Stimulated activated CD4-positive, alpha-beta T cell treated with anti-CD3 and anti-CD28 coated beads, TNF-alpha, amount 100 ng/mL, for 4 hours (primary cell): Measurements from ENCODE around the gene MTCL1.

ENCODE experiments used
- DNase-seq, 3 experiments: peaks; one replicate each; pipeline ENCODE4 v3.0.0-alpha.2; 2020; ENCODE audit warnings: low read depth in 3 of 3

Gene MTCL1

DNA sequence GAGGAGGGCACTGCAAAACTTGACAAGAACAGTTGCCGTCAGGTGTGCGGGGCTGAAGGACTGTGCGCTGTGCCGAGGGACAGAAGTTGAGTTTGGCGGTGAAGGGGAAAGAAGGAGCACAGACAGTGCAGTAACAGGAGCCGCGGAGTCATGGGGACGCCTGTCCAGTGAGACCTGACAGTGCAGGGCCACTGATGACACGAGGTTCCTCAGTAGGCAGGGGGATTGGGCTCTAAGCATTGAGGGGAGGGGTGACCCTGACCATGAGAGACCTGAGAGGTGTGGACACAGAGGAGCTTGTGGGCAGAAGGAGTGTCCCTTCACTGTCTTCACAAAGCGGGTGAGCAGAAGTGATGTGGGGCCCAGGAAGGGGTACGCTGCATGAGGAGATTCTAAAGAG, 104.8 kb downstream of the MTCL1 start:
- no peak for DNase-seq

DNA sequence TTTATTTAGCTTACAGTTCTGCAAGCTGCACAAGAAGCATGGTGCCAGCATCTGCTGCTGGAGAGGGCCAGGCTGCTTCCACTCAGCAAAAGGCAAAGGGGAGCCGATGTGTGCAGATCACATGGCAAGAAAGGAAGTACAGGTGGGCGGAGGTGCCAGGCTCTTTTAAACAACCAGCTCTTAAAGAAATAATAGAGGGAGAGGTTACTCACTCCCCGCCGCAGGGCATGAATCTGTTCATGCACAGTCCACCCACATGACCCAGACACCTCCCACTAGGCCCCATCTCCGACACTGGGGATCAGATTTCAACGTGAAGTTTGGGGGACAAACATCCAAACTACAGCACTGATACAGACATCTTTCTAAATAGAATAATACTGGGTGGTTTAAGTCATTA, 105.8 kb downstream of the MTCL1 start:
- DNase-seq, result no peak

DNA sequence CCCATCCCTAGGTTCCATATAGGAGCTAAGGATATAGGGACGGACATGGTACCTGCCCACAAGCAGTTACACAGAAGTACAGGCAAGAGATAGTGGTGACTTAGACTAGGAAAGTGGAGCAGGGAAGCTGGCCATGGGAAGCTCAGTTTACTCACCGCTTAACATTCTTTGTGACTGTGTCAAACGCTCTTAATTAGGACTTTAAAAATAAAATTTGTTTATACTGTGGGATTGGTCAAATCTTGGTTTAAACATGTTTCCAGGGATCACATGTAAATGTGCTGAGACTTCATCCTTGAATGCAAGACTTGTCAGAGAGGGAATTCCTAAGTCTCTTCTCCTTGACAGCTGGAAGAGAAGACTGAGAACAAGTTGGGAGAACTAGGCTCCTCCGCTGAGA, 107.3 kb downstream of the MTCL1 start:
- no peak for DNase-seq

DNA sequence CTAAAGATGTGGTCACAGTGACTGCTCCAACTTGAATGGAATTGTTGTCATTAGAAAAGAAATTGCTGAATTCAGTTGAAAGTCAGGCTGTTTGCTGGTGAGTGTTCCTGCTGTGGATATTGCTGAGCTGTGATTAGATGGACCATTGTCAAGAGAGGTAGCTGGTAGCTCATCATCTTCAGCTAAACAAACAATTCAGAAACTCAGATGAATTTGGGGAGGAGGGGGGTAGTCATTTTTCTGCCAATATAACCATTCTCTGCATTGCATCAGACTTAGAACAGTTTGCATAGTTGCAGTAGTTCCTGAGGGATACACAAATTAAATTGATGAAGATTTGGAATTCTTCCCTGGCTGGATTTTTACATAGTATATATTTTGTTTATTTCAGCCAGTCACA, 108.3 kb downstream of the MTCL1 start:
- DNase-seq, result no peak

GRCh38 chr18:8814206-8814605, 108.8 kb downstream of the MTCL1 start:
- no peak for DNase-seq

DNA sequence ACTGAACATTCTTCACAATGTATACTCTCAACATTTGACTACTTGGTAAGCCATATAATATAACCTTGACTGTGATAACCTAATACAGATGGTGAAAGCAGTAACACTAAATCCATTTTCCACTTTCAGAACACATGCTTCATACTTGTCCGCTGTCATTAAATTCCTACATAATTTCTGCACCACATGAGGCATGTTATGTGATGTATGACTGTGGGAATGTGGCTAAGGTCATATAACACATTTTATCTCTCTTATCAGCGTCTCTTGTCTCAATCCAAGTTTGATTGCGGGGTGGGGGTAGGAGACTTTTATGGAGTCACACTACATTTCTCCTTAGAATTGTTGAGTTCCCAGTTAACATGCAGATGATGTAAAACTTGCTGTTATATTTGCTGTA, 110.9 kb downstream of the MTCL1 start:
- DNase-seq, result no peak

DNA sequence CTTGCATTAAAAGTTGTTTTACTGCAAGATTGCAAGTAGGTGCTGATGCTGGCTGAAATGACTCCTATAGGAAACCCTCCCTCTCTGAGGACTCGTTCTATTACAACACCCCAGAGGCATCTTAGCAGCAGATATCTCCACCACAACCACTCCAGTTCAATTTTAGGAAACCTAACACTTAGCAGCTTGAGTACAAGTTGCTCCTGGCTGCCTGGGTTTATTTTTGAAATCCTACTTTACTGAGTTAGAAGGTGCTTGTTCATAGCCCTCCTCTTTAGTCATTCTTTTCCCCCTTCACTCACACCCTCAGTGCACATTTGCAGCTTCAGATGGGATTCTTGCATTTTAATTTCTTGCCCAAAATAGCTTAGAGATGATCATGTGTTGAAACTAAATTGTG, 111.5 kb downstream of the MTCL1 start:
- DNase-seq, result no peak

DNA sequence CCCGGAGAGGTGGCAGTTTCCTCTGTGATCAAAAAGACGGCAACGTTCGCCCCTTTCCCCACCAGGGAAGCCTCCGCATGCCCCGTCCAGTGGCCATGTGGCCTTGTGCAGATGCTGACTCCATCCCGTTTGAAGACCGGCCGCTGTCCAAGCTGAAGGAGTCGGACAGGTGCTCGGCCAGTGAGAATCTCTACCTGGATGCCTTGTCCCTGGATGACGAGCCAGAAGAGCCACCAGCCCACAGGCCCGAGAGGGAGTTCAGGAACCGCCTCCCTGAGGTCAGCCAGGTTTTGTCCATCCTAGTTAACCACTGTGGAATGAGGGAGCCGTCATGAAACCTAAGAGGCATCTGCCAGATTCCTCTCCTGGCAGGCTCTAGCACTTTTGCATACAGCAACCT, 113.6 kb downstream of the MTCL1 start:
- DNase-seq, result no peak

DNA sequence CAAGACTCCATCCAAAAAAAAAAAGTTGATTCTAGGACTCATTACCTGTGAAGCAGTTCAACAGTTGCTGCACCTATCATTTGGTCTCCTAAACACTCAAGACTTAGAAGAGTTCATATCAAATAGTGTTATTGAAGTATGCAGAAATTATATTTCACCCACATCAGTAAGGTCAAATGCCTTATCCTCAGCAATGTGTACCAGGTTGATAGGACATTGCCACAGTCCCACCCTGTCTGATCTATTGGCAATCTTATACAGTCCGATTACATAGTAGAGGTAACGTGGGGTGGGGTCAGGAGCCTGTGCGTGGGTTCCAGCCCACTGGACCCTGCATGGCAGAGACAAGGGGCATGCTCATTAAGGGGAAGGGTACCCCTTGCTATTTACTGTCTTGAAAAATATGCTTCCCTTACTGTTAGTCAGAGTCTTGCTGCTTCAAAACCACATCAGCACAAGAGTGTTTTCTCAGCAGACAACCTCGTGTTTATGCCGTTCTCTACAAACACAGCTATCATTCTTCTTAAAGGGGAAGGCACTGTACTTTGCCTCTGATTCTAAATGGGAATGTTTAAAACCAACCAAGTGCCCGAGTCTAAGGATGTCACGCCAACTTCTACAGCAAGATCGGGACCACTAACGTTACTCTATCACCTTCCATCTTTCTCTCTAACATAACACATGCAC, 115.2 kb downstream of the MTCL1 start:
- DNase-seq, result no peak

DNA sequence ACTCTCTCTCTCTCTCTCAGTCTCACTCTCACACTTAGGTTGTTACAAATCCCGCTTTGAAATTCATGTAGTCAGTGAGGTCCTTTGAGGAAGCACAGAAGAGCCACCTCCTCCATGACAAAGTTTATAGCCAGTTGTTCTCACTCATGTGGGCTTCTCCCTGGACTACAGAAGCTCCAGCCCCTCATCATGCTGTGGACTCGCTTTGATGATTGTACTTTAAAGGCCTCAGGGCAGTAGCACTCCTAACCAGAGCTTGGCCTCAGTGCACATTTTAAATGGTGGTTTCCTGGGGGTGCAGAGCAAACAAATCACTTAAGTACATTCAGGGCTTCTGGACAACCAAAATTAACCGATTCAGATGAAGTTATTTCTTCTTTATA, 115.7 kb downstream of the MTCL1 start:
- DNase-seq, result no peak

- no peak for DNase-seq
These were observed 116.2 kb downstream of the MTCL1 start for GRCh38 chr18:8821531-8821930.

GRCh38 chr18:8822643-8823042, 117.3 kb downstream of the MTCL1 start:
- no peak for DNase-seq

DNA sequence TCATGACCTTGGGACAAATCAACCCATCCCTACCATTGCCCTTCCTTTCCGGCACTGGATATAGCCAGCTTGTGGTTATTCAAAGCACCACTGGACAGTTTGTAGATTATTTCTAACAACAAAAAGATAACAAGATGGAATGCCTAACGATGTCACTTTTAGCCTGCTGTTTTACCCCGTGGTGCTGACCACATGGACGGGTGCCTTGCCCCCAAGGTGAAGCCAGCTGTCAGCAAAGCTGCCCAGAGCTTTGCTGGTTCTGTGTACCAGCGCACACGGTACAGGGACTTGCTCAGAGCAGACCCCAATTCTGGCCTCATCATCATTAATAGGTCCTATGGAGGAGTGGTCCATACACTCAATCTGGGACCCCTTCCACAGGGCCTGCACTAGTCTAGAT, 118.2 kb downstream of the MTCL1 start:
- no peak for DNase-seq

DNA sequence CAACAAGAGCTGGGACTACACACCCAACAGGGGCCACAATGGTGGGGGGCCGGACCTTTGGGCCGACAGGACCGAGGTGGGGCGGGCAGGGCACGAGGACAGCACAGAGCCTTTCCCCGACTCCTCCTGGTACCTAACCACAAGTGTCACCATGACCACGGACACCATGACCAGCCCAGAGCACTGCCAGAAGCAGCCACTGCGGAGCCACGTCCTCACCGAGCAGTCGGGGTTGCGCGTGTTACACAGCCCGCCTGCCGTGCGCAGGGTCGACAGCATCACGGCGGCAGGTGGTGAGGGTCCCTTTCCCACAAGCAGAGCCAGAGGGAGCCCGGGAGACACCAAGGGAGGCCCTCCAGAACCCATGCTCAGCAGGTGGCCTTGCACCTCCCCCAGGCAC, 119.5 kb downstream of the MTCL1 start:
- no peak for DNase-seq

GRCh38 chr18:8825273-8825672, 119.9 kb downstream of the MTCL1 start:
- no peak for DNase-seq

DNA sequence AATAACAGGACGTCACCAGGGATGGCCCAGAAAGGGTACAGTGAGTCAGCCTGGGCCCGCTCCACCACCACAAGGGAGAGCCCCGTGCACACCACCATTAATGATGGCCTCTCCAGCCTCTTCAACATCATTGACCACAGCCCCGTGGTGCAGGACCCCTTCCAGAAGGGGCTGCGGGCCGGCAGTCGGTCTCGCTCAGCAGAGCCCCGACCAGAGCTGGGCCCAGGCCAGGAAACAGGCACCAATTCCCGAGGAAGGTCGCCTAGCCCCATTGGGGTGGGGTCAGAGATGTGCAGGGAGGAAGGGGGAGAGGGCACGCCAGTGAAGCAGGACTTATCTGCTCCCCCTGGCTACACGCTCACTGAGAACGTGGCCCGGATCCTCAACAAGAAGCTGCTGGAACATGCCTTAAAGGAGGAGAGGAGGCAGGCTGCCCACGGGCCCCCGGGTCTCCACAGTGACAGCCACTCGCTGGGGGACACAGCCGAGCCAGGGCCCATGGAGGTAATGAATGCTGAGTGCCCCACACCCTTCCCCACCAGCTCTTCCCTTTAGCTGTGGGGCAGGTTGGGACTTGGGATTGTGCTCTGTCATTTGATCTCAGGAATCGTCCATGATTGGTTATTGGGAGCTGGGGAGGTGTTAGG, 120.5 kb downstream of the MTCL1 start:
- no peak for DNase-seq

DNA sequence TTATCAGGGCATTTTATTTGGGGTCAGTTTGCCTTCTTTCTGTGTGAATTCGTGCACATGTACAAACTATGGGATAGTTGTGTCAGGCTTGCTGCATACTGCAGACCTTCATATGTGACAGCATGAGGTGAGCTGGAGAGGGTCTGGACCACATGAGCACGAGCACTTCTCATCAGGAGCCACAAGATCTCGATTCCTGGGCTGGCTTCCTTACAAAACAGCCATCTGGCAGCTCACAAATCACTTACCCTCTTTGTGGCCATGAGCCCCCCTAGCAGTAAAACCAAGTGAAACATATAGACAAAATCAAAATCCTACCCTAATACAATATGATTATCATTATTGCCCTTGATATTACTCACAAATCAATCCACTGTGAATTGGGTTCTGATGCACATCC, 121.2 kb downstream of the MTCL1 start:
- DNase-seq, result no peak

- no peak for DNase-seq
These were observed 121.6 kb downstream of the MTCL1 start for GRCh38 chr18:8826971-8827370.

DNA sequence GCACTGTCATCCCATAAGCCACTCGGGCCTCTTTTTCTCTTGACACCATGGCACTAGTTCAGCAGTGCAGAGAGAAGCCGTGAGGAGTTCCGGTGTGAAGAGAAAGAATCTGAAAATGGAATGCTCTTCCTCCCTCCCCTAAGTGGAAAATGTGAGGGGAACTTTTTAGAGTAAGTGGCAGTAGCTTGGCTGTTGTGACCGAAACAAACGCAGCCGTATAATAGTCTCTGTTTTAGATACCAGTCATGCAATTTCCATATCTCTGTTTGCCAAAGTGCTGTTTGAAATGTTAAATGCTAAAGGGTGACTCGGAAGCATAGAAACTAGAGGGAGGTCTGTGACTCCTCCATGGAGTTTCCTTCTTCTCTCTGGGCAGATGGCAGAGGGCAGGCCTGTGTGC, 122.9 kb downstream of the MTCL1 start:
- DNase-seq, result no peak

DNA sequence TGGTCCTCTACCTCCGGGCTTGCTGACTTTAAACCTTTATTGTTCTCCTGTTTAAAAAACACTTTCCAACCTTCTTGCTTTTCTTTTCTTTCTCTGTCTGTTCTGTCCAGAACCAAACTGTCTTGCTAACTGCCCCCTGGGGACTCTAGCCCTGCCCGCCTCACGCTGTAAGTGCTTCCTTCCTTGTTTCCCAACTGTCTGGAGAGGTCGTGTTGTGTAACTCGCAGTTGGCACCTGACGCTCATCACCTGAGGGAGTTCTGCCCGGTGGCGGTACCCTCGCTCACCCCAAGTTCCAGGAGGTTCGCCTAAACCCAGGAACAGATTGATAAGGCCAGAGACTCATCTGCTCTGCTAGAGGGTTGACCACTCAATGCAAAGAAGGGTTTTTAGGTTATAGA, 123.4 kb downstream of the MTCL1 start:
- no peak for DNase-seq

DNA sequence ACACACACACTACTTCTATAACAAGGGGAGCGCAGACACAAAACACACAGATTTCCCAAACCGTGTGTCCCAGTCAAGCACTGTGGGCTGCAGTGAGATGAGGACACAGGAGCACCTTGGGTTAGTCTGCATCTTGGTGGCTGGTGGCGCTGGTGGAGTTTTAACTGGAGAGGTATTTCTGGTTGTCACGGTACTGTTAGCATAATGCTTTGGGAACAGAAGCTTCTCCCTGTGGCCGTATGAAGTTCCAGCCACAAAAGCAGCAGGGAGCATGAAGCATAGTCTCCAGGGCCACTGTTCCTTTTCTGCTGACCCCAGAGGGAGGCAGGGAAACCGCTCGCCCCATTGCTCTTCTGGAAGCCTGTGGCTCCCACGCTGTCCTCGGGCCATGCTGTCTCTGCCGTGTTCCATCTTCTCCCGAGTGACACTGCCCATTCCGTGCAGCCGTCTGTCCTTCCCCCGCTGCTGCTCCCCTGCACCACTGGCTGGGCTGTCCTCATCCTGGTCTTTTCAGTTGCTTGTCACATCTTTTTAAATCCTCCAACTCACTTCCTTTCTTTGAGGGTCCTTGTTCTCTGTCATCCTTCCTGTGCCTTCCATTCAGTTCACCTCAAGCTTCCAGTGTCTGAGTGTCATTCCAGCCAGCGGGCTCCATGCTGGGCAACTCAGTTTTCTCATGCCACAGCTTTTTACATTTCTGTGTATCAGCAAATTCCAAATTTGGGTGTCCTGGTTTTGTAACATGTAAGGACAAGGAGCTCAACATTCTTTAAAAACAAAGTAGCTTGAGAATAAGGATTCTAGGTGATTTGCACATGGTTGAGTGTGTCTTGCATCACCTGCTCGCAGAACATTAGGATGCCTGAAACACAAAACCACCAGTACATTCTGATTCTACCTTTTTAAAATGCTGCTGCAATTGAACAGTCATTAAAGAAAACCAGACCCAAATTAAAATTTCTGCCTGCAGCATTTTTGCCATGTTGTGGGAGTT, 125.0 kb downstream of the MTCL1 start:
- no peak for DNase-seq

- no peak for DNase-seq
These were observed 125.8 kb downstream of the MTCL1 start for GRCh38 chr18:8831112-8831511.

DNA sequence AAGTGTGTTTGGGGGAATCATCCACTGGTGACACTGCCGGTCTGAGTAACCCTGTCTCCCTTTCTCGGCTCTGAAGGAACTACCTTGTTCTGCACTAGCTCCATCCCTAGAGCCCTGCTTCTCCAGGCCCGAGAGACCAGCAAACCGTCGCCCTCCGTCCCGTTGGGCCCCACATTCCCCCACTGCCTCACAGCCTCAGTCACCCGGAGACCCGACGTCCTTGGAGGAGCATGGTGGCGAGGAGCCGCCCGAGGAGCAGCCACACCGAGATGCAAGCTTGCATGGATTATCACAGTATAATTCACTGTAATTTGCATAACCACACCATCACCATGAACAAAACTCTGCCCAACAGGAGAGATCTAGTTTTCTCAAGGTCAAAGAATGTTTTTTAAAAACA, 126.2 kb downstream of the MTCL1 start:
- no peak for DNase-seq
